Amygdala (tissue), 56 donors: Measurements from ENCODE around the gene CCDC175.

Experiments
- DNase-seq, 56 donors: peaks; one replicate each; lab custom pipeline; 2025; lab: John Stamatoyannopoulos, UW

Gene CCDC175

DNA sequence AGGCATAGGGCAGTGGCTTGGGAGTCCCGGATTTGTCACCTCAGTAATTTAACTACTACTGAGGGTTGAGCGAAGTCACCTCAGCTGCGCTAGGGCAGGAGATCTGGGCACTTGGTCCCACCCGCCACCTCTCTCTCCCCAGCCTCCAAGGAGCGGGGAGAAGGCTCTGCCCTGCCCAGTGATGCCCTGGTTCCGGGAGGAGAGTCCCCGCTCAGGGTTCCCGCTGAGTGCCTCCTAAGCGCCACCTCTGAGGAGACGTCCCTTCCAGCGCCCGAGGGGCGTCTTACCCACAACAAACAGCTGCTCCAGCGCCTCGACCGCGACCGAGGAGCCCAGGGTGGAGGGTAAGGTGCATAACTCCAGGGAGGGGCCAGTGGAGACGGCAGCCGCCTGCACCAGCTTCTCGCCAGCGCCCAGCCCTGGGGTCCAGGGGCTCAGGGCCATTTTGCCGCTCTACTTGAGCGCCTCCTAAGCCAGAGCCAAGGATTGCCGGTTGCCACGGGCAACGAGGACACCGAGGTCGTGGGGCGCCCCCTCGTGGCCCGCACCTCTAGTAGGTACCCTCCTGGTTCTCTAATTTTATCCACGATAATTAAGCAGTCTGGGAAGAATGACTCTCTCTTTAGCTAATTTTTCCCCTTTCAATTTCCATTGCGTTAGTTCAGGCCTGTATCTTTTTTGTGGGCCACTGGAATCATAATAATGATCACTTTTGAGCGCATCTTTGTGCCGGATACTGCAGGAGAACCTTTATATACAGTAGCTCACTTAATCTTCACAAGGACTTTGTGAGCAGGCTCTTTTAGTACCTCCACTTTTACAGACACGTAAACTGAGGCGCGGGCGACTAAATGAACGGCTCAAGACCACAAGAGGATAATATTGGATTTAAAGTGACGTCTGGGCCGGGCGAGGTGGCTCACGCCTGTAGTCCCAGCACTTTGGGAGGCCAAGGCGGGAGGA lies at the start of gene CCDC175:
Gene CCDC175, minus strand, starts transcription at position 481 of the 963 bp plus-strand sequence. Its CDS starts 37 bp downstream, at position 444.
- peak in 51 of 56 donors; percentile 3 to 89 (median 56) for DNase-seq

DNA sequence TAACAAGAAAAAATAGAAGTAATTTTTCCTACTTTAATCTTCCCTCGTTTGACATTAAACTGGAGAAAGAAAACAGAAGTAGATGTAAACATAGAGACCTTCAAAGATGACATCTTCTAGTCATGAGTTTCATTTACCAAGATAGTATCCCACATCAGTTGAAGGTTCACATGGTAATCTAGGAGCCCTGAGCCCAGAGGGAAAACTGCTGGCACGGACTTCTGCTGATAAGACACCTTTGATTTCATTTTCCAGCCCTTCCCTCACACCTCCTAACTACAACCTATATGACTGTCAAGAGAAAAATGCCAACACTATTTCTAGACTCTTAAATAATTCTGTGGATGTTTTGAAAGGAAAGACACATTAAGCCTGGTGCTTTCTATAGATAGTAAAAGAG lies 46.0 kb upstream of the CCDC175 start:
- no peak for DNase-seq

DNA sequence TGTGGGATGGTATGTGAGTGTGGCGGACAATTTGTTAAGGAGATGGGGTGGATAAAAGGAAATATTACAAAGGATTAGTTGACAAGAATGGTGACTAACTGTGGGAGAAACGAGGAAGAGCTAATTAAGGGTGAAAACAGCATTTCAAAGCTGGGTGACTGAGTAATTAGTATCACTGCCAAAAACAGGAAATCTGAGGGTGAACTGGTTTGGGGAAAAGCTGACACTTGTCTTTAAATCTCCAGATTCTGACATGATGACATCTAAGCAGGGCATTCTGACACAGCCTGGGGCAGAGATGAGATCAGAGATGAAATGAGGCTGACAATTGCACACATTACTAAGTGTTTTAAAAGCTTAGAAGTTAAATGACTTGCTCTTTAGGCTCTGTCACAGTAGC lies 42.4 kb upstream of the CCDC175 start:
- DNase-seq: no peak

DNA sequence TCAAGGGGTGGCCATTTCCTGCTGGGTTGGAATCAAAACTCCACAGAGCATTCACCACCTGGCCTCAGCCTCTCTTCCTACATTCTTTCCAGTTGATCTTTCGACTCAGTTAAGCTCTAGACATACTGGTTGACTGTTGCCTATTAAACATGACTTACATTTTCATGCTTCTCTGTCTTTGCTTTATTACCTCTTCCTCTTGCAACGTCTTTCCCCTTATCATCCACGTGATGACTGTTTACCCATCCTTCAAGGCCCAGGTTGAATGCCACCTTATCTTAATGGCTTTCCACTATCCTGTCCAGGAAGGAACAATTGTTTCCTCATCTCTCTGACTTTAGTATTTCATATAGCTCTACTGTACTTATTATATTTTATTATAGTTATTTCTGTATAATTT lies 24.4 kb upstream of the CCDC175 start:
- no peak for DNase-seq

DNA sequence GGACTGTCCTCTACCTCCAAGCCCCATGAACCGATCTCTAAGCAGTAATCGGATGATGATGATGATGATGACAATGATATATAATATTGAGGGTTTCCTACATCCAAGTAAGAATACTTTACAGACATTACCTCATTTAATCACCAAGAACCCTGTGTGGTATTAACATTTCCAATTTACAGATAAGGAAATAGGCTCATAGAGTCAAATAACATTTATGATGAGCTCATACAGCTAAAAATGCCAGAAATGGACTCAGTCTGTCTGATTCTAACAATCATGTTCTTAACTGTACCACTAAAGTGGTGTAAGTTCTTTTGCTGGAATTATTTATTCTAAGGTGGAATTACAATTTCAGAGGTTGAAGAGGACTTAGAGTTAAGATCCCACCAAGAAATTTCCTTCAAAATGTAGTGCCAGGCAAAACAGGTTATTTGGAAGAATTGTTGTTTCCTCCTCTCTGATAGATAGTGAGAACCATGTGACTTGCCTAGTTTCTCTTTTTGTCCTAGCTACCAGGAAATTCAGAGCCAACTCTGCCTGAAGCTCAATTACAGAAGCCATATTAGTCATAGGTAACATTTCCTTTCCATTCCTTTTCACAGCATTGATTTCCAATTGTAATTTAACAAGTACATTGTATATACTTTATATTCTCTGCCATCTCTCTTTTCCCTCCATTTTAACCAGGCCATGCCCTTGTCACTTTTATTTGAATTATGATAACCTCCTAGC lies 23.8 kb upstream of the CCDC175 start:
- DNase-seq: no peak

DNA sequence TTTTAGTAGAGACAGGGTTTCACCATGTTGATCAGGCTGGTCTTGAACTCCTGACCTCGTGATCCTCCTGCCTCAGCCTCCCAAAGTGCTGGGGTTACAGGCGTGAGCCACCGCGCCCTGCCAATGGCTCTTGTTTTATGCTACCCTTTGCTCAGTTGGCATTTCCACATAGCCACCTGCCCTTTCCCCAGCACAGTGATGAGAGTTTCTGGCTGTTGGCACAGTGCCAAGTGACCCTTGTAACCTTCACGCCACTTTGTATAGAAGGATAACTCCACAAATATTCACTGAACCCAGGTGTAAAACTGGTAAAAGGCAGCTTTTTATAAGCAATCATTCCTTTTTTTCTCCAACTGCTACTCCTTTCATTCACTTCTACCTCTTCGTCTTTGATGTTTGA lies 18.5 kb upstream of the CCDC175 start:
- DNase-seq: no peak

DNA sequence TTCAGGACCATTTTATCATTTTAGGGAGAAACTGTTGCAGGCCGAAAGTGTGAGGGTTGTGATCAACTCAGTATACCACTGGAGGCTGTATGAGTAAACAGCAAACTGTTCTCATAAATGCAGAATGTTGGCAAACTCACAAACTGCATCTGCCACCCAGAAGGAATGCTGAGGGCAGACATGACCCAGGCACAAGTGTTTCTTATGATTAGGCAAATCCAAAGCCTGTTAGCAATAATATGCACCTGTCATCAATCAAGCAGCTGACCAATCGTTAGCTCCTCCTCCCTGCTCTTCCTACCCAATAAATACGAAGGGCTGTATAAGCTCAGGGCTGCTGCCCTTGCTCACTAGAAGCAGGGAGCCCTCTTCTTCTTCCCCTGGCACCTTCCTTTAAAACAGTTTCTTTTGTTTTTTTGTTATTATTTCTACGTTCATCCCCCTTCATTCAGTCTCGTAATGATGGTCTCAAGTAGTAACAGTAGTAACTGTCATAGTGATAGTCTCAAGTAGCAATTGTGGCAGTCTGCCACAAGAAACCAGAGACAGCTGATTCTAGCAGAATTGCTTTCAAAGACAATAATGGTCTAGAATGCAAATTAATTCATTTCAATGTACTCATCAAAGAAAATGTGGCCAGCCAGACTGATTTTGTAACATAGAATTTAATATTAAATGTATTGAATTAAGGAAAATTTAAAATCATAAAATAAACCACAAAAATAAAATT lies 15.2 kb upstream of the CCDC175 start:
- no peak for DNase-seq

DNA sequence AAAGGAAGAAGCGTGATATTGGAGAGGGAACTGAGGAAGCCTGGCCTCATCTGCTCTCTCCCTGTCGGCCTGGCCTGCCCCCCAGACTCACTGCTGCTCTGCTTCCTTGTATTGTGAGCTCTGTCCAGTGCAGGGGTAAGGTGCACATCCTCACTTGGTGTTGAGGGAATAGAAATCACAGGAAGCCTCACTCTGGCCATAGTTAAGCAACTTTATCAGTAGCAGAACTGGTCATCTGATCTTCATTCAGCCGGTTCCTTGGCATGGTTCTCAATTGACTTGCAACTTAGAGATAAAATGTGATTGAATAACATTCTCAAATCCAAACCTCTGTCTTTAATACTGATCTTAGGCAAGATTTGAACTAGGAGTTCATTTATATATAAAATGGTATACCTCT lies 11.5 kb upstream of the CCDC175 start:
- no peak for DNase-seq

DNA sequence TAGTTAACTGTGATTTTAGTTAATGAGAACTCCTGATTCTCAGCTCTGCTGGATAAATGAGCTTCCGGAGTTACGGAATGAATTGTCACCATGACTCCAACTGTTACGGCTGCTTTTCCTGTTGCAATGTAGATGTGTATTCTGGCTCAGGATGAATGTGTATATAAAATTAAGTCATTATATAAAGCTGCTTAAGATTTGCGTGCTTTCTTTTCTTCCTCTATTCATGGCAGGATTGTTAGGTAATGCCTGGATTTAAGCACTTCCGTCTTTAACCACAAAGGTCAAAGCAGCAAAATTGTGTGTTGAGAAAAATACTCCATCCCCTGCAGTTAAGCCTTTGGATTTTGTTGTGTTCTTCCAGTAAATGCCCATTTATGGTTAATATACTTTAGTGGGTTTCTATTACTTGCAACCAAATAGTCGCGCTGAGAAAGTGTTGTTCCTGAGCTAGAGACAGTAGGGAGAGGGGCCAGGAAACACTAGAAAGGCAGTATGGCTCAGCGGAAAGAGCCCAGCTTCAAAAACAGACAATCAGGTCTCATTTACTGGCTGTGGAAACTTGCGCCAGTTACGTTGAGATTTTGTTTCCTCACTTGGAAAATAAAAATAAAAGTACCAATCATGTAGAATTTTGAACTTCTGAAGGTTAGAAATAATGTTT lies 9.4 kb upstream of the CCDC175 start:
- no peak for DNase-seq

DNA sequence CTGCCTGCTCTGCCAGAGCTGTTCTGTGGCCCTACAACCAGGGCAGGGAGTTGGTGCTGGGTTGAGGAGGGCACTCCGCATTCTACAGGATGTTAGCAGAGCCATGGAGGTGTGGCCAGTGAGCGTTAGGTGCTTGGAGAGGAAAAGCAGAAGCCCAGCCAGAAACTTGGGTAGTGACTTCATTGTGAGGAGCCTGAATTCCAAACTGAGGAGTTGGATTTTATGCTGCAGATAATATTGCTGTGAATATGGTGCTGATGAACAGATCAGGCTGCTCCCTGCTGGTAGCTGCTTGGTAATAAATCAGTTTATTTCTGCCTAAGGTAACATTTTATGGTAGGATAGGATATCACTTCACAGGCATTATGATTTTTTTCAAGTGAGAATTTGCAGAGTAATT lies 7.1 kb upstream of the CCDC175 start:
- DNase-seq: no peak

DNA sequence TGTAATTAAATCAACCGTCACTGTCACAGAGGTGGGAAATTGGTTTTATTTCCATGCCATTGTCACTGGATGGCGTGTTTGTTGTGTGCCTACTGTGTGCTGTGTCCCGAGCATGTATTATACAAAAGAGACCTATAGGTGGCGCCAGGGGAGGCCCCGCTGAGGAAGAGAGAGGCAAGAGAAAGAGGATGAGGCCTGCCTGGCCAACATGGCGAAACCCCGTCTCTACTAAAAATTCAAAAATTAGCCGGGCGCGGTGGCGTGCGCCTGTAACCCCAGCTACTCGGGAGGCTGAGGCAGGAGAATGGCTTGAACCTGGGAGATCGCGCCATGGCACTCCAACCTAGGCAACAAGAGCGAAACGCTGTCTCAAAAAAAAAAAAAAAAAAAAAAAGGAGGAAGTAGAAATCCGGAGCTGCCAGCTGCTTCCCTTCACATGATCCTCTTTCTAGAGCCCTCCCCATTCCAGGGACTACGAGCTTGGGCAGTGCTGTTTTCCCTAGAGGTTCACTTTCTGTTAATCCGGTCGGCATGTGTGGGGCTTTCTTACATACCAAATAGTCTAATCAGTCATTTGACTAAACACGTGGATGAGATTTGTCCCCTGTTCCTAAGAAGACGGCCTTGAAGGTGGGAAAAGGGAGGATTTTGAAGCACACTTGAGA lies 6.4 kb upstream of the CCDC175 start:
- DNase-seq: no peak

DNA sequence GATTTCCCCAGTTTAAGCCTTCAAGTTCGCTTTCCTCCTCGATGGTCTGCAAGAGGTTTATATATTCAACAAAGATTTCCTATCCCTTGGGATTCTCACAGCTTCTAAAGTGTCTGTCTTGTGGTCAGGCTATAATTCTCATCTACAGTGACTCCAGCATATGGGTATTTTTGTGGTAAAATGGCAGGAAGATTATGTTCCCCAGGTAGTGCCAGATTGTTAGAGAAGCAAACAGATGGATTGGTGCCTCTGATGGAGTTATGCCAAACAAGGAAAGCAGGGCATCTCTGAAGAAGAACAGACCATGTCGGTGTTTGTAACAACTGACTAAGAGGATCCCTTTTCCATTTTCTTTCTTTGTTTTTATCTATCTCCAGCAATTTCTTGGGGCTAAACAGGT lies 5.5 kb upstream of the CCDC175 start:
- DNase-seq: no peak

DNA sequence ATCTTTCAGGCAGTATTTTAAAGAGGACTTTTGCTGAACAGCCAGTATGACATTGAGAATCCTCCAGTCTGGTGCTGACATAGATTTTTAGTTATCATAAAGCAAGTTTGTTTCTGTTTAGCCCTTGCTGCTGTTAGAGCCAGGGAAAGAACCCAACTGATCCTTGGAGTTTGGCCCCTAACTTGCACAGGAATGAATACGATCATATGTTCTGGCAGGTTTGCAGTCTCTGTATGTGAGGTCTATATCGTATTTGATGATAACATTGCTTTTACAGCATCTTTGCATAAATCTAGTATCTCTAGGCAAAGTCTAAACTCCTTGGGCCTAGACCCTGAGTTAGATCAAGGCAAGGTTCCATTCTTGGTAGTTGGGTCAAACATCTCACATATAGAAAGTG lies 4.3 kb upstream of the CCDC175 start:
- DNase-seq: no peak

DNA sequence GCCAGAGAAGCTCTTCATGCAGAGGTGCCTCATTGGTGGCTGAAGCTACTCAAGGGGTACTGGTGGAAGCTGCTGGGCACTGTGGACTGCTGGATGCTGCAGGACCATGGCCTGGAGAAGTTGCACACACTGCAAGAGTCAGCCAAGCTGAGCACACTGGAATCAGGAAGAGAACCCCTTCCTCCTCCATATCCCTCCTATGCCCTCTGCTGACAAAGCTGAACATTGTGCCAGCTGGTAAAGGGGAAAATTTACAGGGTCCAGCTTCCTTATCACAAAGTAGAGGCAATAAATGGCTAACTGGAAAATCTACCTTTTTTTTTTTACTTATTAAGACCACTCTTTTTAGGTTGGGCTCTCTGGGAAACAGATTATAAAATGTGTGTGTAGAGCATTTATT lies 6.5 kb downstream of the CCDC175 start:
- DNase-seq: no peak

DNA sequence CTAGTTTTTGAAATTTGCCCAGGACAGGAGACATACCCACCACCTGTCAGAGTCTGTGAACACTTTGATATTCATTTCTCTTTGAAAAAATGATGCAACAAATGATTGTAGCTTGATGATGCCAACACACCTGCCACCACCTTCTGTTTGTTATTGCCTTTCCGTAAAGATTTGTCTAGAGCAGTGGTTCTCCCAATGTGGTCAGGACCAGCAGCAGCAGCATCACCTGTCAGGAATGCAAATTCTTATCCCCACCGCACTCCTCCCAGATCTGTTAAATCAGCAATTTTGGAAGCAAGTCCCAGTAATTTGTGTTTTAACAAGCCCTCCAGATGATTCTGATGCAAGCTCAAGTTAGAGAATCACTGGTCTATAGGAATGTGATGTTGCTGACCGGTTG lies 9.9 kb downstream of the CCDC175 start:
- no peak for DNase-seq

DNA sequence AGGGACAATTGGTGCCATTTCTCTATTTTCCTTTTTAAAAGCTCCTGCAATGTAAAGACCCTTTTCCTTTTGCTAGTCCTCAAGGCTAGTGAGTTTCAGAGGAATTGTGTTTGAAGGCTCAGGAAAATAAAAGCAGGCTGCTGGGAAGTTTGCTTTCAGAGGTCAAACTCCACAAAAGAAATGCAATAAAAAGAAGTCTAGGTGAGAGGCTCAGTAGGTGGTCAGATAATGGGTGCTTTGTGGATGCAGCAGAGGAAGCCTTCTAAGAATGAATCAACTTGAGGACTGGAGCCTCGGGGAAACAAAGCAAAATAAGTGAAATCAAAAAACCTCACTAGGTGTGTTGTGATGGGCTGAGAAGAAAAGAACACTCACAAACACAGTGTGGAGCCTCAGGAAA lies 10.3 kb downstream of the CCDC175 start:
- DNase-seq: no peak

DNA sequence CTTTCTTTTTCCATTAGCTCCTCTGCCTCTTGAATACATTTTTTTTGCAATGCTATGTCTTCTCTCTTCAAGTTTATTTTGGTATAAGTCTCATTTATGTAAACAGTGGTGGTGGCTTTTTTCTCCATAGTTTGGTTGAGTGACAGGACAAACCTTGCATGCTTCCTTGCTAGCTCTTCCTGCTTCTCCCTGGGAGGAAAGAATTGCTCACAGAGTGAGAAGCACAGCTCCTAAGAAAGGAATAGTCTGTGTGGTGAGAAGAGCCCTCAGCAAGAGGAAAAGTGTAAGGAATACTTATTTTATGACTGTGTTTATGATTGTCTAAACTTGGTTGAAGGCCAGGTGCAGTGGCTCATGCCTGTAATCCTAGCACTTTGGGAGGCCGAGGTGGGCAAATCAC lies 11.5 kb downstream of the CCDC175 start:
- DNase-seq: no peak

DNA sequence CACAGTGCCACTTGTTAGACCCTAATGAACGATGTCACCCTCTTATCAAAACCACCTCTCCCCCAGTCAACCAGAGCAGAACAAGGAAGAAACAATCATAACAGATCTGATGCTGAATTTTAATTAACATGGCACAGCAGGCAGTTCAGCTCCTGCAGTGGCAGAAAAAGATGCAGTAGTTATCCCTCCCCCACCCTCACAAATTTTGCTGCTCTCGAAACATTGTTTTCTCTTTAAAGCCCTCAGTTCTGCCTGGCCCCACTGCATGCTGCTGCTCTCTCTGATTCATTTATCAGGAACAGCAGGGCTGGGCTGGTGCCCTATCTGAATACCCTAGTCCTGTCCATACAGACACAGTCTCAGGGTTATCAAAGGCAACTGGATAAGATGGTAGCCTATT lies 12.2 kb downstream of the CCDC175 start:
- no peak for DNase-seq

DNA sequence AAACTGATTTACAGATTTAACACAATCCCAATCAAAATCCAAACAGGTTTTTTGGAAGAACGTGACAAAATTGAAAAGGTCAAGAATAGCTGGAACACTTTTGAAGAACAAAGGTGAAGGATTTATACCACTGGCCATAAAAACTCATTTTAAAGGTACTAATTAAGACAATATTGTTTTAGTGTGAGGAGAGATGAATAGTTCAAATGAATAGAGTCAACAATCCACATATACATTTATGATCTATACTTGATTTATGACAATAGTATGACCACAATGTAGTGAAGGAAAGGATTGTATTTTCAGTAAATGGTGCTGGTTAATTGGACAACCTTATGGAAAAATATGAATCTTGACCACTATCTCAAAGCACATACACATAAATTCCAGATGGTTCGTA lies 29.3 kb downstream of the CCDC175 start:
- no peak for DNase-seq

DNA sequence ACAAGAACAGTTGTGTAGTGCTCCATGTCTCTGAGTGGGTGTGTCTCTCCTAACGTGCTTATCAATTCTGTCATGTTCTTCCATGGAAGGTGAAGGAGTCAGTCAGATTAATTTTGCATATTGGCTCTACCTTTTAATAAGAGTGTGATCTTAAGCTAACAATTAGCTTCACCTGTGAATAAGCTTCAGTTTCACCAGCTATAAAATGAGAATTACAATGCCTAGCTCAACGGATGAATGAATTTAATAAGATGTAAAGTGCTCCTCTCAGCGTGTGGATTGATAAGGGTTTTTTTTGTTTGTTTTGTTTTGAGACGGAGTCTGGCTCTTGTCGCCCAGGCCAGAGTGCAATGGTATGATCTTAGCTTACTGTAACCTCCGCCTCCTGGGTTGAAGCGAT lies 32.7 kb downstream of the CCDC175 start:
- DNase-seq: no peak
